T-helper 9 cell (primary cell): Measurements from ENCODE around the gene TNNC1.

Experiments used
- DNase-seq: peaks from one replicate; pipeline ENCODE4 v3.0.0-alpha.2; 2020

The TNNC1 gene

DNA sequence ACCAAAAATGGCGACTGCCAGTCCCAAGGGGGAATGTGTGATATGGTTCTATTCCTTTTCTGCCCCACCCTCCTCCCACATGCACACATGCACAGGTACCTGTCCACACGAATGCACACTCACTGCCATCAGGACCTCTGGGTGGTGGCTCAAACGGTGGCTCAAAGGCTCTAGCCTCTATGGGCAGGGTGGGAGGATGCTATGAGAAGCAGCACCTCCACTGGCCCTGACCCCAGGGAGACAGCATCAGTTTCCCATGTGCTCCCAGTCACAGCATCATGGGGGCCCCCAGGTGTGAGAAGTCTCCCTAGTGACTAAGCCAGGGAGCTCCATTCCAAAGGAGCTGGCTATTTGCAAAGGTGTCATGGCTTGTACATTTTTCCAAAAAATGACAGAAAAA is 24.8 kb downstream of the TNNC1 start:
- DNase-seq, result no peak

GRCh38 chr3:52428151-52429005 is 25.5 kb downstream of the TNNC1 start:
- DNase-seq, result no peak

GRCh38 chr3:52423173-52423572 is 30.7 kb downstream of the TNNC1 start:
- no peak for DNase-seq

DNA sequence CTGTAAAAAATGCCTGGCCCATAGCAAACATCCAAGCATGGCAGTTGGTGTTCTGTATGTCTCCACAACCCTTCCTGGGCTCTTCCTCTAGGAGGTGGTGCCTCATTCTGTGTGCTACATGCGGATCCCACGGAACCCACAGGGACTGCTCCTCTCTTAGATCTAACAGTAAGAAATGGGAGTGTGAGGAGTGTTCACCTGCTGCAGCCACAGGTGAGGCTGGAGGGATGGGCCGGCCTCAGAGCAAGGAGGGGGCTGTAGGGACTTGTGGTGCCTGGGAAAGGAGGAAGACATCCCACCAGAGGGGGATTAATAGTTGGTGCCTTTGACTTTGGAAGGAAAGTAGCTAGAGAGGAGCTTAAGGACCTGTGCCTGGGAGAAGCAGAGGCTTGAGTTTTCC is 31.2 kb downstream of the TNNC1 start:
- DNase-seq, result no peak

GRCh38 chr3:52420388-52420787 is 33.5 kb downstream of the TNNC1 start:
- no peak for DNase-seq

DNA sequence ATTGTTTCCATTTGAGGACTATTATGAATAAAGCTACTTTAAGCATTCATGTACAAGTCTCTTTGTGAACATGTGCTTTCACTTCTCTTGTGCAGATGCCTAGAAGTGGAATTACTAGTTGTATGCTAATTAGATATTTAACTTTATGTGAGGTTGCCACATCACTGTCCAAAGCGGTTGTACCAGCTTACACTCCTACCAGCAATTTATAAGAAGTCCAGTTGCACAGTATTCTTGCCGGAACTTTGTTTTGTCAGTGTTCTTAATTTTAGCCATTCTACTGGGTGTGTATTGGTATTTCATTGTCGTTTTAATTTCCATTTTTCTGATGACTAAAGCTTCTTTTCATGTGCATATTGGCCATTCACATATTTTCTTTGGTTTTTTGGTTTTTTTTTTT is 38.0 kb downstream of the TNNC1 start:
- DNase-seq, result no peak

DNA sequence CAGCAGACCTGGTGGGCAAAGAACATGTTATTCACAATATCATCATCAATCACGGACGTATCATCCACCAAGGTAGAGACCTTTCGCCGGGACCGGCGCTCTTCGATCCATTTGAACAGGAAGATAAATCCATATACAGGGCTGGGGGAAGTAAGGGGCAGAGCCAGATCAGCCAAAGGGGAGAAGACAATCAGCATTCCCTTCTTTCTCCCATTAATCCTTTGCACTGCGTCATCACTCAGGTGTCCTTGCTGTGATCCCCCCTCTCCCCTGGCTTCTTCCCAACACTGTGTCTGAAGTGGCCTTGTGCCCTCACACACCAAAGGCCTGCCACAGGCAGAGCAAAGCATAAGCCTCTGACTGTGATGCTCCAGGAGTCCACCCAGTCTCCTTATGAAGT is 45.4 kb downstream of the TNNC1 start:
- no peak for DNase-seq

DNA sequence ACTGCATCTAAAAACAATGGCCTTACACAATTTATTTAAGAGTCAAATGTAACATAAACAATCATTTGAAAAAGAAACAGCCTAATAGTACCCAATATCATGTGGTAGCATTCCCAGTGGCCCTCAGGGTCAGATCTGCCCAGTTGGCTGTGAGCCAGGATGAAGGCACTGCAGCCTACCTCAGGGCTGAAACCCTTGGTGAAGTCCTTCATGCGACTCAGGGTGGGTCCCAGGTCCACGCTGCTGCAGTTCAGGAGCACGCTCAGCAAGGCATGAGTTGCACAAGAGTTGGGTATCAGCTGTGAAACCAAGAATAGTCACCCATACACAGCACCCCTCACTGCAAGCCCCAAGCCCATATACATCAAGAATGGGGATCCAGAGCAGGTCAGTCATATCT is 46.1 kb downstream of the TNNC1 start:
- DNase-seq, result no peak

- DNase-seq, result no peak
Observed at GRCh38 chr3:52406791-52407510, 46.9 kb downstream of the TNNC1 start.

DNA sequence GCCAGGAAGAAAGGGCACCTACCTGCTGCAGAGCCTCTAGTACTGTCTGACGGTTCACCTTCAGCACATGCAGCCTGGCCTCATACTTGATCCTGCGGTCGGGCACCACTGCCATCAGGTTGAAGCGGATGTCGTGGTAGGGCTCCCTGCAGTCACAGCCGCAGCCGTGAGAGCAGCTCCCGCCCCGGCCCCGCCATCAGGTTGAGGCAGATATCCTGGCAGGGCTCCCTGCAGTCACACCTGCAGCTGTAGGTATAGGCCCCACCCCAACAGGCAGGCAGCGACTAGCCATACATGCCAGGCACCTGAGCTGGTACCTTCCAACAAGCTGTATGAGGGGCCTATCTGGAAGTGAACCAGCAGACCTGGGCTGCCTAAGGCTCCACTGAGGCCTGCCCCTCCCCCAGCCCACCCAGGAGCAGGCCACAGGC is 47.6 kb downstream of the TNNC1 start:
- DNase-seq, result no peak

DNA sequence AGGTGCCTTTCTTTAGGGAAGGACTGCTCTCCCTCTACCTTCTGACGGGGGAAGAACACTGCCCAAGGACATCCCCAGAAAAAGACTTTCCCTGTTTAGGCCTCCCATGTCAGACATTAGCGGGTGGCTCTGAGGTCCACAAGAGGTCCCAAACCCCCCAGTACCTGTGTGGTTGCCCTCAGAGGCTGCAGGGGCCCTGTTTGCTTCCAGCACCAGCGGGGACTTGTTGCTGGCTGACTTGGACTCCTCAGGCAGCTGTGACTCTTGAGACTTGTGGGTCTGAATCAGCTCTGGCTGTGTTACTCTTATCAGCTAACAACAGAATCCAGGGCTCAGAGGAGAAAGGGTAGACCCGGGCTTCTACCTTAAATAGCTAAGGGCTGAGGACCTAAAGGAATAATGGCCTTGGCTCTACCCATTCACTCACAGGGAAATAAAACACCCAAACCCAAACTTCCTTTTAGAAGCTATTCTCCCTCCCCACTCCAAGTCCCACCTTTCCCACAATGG is 48.2 kb downstream of the TNNC1 start:
- no peak for DNase-seq

DNA sequence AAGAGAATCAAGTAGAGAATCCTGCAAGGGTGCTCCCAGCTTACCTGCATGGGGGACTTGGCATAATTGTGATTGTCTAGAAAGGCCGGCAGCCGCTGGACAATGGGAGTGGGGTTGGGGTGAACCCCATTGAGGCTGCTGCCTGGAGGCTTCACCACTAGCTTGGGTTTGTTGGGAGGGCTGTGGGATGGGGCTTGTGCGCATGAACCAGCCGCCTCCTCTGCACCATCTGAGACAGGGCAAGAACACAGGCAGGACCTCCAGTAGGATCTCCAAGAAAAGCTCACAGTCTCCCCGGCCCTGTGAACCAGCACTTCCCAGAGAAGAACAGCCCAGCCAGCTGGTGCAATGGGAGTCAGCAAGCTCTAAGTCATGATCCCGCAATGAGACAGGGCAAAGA is 48.8 kb downstream of the TNNC1 start:
- no peak for DNase-seq

DNA sequence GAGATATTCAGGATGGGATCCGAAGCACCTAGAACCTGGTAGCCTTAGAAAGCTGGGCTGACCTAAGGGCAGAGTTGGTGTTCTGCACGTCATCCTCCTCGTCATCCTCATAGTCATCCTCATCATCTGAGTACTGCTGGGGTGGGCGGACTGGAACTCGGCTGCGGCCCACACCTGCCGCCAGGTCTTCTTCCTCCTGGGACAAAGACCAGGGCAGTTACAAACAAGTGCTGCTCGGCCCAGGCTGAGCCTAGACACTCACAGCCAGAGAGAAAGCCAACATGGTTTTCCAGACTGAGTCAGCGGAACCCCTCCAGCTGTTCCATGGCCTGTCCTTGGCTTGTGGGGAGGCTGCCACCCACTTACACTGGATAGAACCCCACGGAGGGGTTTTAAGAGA is 49.5 kb downstream of the TNNC1 start:
- no peak for DNase-seq

GRCh38 chr3:52403955-52404354 is 49.9 kb downstream of the TNNC1 start:
- no peak for DNase-seq

DNA sequence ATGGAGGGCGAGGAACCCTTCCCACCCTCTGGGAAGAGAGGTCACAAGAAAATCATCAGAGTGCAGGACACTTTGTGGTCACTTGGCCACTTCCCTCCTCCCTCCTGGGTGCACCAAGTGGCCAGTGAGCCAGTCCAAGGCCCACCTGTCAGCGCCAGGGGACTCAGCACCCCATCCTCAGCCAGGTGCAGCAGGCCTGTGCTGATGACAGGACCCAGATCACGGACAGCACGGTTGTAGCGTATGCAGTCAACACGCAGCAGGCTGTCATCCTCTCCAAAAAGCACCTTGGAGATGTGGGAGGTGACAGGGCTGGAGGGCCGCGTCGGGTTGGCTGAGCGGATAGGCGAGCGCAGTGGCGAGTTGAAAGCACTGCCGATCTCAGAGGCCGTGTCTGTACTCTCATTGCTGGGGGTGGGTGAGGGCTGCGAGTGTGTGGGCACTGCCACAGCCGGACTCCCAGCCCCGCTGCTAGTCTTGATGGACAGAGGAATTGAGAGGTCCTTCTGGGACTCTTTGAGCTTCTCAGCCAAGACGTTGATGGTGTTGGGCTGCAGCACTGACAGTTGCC is 50.5 kb downstream of the TNNC1 start:
- no peak for DNase-seq

GRCh38 chr3:52402706-52403270 is 51.1 kb downstream of the TNNC1 start:
- no peak for DNase-seq

GRCh38 chr3:52402101-52402521 is 51.7 kb downstream of the TNNC1 start:
- no peak for DNase-seq

DNA sequence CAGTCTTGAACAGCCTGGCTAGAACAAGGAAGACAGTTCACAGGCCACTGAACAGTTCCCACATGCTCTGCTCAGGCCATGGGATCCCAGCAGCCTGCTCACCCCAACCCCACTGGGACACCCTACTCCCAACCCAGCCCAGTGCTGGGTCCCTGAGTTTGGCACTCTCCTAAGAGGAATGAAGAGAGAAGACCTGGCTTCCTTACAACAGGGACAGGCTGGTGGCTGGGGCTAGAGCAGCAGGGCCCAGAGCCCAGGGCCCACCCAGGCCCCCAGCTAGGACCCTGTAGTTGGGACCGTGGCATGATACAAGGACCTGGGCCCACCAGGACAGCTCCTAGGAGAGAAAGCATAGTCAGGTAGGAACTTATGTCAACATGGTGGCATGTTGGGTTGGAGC is 52.3 kb downstream of the TNNC1 start:
- DNase-seq, result no peak
